Neuronal stem cell (in vitro differentiated cells): ENCODE data around the gene VPS50.

ENCODE experiments used
- DNase-seq: peaks from one replicate; pipeline ENCODE4 v3.0.0-alpha.2; 2013; ENCODE audit warnings: low spot score
- H2AFZ ChIP-seq: one replicate; pipeline ENCODE4 v1.6.1; 2013; ENCODE audit warnings: mild to moderate bottlenecking, low read length, inconsistent platforms
- H2AK5ac ChIP-seq: 2 replicates; pipeline ENCODE4 v1.6.1; 2013; ENCODE audit warnings: low read depth, mild to moderate bottlenecking, inconsistent platforms, low read length, moderate library complexity, mixed read lengths
- H2BK120ac ChIP-seq: 2 replicates; pipeline ENCODE4 v1.6.1; 2013; ENCODE audit warnings: low read depth, mild to moderate bottlenecking, inconsistent platforms, low read length, moderate library complexity, mixed read lengths
- H2BK12ac ChIP-seq: one replicate; pipeline ENCODE4 v1.6.1; 2013; ENCODE audit warnings: low read length, inconsistent platforms
- H2BK15ac ChIP-seq: 2 replicates; pipeline ENCODE4 v1.6.1; 2013; ENCODE audit warnings: mild to moderate bottlenecking, low read length, inconsistent platforms, mixed read lengths
- H2BK5ac ChIP-seq: one replicate; pipeline ENCODE4 v1.6.1; 2013; ENCODE audit warnings: inconsistent platforms, mild to moderate bottlenecking, low read length, moderate library complexity
- H3K14ac ChIP-seq: one replicate; pipeline ENCODE4 v1.6.1; 2013; ENCODE audit warnings: low read length, inconsistent platforms
- H3K18ac ChIP-seq: 2 replicates; pipeline ENCODE4 v1.6.1; 2013; ENCODE audit warnings: low read length, inconsistent platforms
- H3K23ac ChIP-seq: 2 replicates; pipeline ENCODE4 v1.6.1; 2013; ENCODE audit warnings: low read depth, mild to moderate bottlenecking, mixed read lengths, low read length, inconsistent platforms; ENCODE audit not compliant: poor library complexity
- H3K27ac ChIP-seq: replicated peaks from 3 replicates; pipeline ENCODE4 v1.5.1; 2013; ENCODE audit warnings: low read length, inconsistent platforms
- H3K27me3 ChIP-seq, 3 experiments: 2 replicates each; pipeline ENCODE4 v1.6.1; 2013; ENCODE audit warnings: low read length in 3 of 3, mild to moderate bottlenecking in 2 of 3, inconsistent platforms in 1 of 3, low read depth in 1 of 3, mixed read lengths in 1 of 3, moderate library complexity in 1 of 3; ENCODE audit not compliant: control insufficient read depth in 3 of 3, insufficient read depth in 3 of 3
- H3K36me3 ChIP-seq, 2 donors: replicated peaks in 1 of 2; 2 replicates each; pipeline ENCODE4 v1.6.1; 2013; ENCODE audit warnings: low read length in 2 of 2; ENCODE audit not compliant: control insufficient read depth in 2 of 2, insufficient read depth in 2 of 2
- H3K4ac ChIP-seq: 2 replicates; pipeline ENCODE4 v1.6.1; 2013; ENCODE audit warnings: inconsistent platforms, mild to moderate bottlenecking, low read length, moderate library complexity
- H3K4me1 ChIP-seq, 2 donors: 1 replicate in 1 of 2; 2 replicates in 1 of 2; pipeline ENCODE4 v1.6.1; 2013; ENCODE audit warnings: low read length in 2 of 2, low read depth in 1 of 2; ENCODE audit not compliant: control insufficient read depth in 2 of 2, insufficient read depth in 1 of 2
- H3K4me2 ChIP-seq: one replicate; pipeline ENCODE4 v1.6.1; 2013; ENCODE audit warnings: mild to moderate bottlenecking, low read length, inconsistent platforms; ENCODE audit not compliant: insufficient read depth, poor library complexity, severe bottlenecking
- H3K4me3 ChIP-seq, 2 donors: 2 replicates each; pipeline ENCODE4 v1.5.1; 2013; ENCODE audit warnings: low read length in 2 of 2, mild to moderate bottlenecking in 2 of 2, inconsistent platforms in 1 of 2, moderate library complexity in 1 of 2
- H3K79me1 ChIP-seq: one replicate; pipeline ENCODE4 v1.6.1; 2013; ENCODE audit warnings: low read depth, mild to moderate bottlenecking, inconsistent platforms, low read length, moderate library complexity
- H3K9ac ChIP-seq: one replicate; pipeline ENCODE4 v1.6.1; 2013; ENCODE audit warnings: mild to moderate bottlenecking, low read depth, low read length, inconsistent platforms; ENCODE audit not compliant: poor library complexity
- H3K9me3 ChIP-seq, 2 donors: replicated peaks in 1 of 2; 2 replicates each; pipeline versions ENCODE3 to v1.6.1; 2013; ENCODE audit warnings: low read length in 2 of 2, mild to moderate bottlenecking in 2 of 2, inconsistent platforms in 1 of 2, low read depth in 1 of 2, mixed read lengths in 1 of 2, moderate library complexity in 1 of 2; ENCODE audit not compliant: control insufficient read depth in 2 of 2, insufficient read depth in 1 of 2
- H4K8ac ChIP-seq: one replicate; pipeline ENCODE4 v1.6.1; 2013; ENCODE audit warnings: low read depth, mild to moderate bottlenecking, inconsistent platforms, low read length, moderate library complexity
- H4K91ac ChIP-seq: one replicate; pipeline ENCODE4 v1.6.1; 2013; ENCODE audit warnings: low read length, low read depth, mild to moderate bottlenecking, inconsistent platforms; ENCODE audit not compliant: poor library complexity
- WGBS, 2 donors: extraction: QIAGEN DNeasy Blood & Tissue Kit; methylation state at CpG; one replicate each; pipeline ENCODE4 v1.1.7; 2013; ENCODE audit warnings: missing lambda C conversion rate in 2 of 2, mixed read lengths in 1 of 2; ENCODE audit not compliant: insufficient read length in 2 of 2, insufficient replicate concordance in 1 of 2; ENCODE audit errors: extremely low coverage in 2 of 2; 5-methylcytosine and 5-hydroxymethylcytosine counted together

VPS50 gene

GRCh38 chr7:93399642-93400041 is 167.5 kb downstream of the VPS50 start:
- Histone ChIP-seq H3K36me3 (no peaks in the 10 kb centered on the region), H2AK5ac (no peak overlapping the region), H2BK120ac (no peak overlapping the region), H3K23ac (no peak overlapping the region), H3K79me1 (no peaks in the 10 kb centered on the region), H3K9ac (no peak overlapping the region), H3K4me2 (no peak overlapping the region), H4K91ac (no peak overlapping the region), H3K14ac (no peak overlapping the region), H2BK15ac (no peak overlapping the region), H4K8ac (no peak overlapping the region), H3K27me3 (no peaks in the 10 kb centered on the region), H2AFZ (no peak overlapping the region), H3K27ac (no peak overlapping the region), H2BK5ac (no peak overlapping the region), H2BK12ac (no peak overlapping the region), H3K4ac (no peak overlapping the region), H3K9me3 (no peaks in the 10 kb centered on the region), H3K18ac (no peak overlapping the region), H3K4me1 (no peaks in the 10 kb centered on the region), H3K4me3 (no peak overlapping the region)
- no peak for DNase-seq
- 100% methylated on average over 1 of the region's 3 CpGs for WGBS, 2 donors

GRCh38 chr7:93402944-93403343 is 170.8 kb downstream of the VPS50 start:
- Histone ChIP-seq H3K79me1 (no peaks in the 10 kb centered on the region), H3K27me3 (no peaks in the 10 kb centered on the region), H2AFZ (no peak overlapping the region), H2BK15ac (no peak overlapping the region), H3K36me3 (no peaks in the 10 kb centered on the region), H3K4me1 (no peaks in the 10 kb centered on the region), H3K9me3 (peaks cover 3 to 7% of the 10 kb centered on the region in 2 donors), H2AK5ac (no peak overlapping the region), H2BK12ac (no peak overlapping the region), H4K91ac (no peak overlapping the region), H3K9ac (no peak overlapping the region), H3K4me3 (no peak overlapping the region), H2BK120ac (no peak overlapping the region), H3K18ac (no peak overlapping the region), H2BK5ac (no peak overlapping the region), H3K14ac (no peak overlapping the region), H4K8ac (no peak overlapping the region), H3K27ac (no peak overlapping the region), H3K4me2 (no peak overlapping the region), H3K4ac (no peak overlapping the region), H3K23ac (no peak overlapping the region)
- DNase-seq: no peak
- WGBS, 2 donors: no CpG with 5 or more reads among the region's 5 CpGs

- H2AK5ac ChIP-seq: no peak overlapping the region
- H3K4me2 ChIP-seq: no peak overlapping the region
- H2BK5ac ChIP-seq: no peak overlapping the region
- H2BK15ac ChIP-seq: no peak overlapping the region
- DNase-seq: no peak
- H3K27me3 ChIP-seq: no peaks in the 10 kb centered on the region
- H3K79me1 ChIP-seq: no peaks in the 10 kb centered on the region
- H4K8ac ChIP-seq: no peak overlapping the region
- no CpG with 5 or more reads among the region's 5 CpGs for WGBS, 2 donors
- H3K14ac ChIP-seq: no peak overlapping the region
- H3K9ac ChIP-seq: no peak overlapping the region
- H3K18ac ChIP-seq: no peak overlapping the region
- H3K4me1 ChIP-seq: no peaks in the 10 kb centered on the region
- H2BK12ac ChIP-seq: no peak overlapping the region
- no peak overlapping the region for H4K91ac ChIP-seq
- H3K9me3 ChIP-seq: peaks cover 3 to 7% of the 10 kb centered on the region in 2 donors
- H3K27ac ChIP-seq: no peak overlapping the region
- no peak overlapping the region for H2BK120ac ChIP-seq
- no peak overlapping the region for H3K4ac ChIP-seq
- H3K23ac ChIP-seq: no peak overlapping the region
- H3K4me3 ChIP-seq: no peak overlapping the region
- H3K36me3 ChIP-seq: no peaks in the 10 kb centered on the region
- peak overlapping the region; percentile 78 for H2AFZ ChIP-seq
Measured at GRCh38 chr7:93407239-93407638, 175.1 kb downstream of the VPS50 start.

GRCh38 chr7:93409324-93409723 is 177.2 kb downstream of the VPS50 start:
- DNase-seq: no peak
- H2BK15ac ChIP-seq: no peak overlapping the region
- WGBS, 2 donors: no CpG with 5 or more reads among the region's 3 CpGs

More at GRCh38 chr7:93409324-93409723, 177.2 kb downstream of the VPS50 start:
- Histone ChIP-seq H3K9ac (no peak overlapping the region), H3K36me3 (no peaks in the 10 kb centered on the region), H3K4me2 (no peak overlapping the region), H2BK5ac (no peak overlapping the region), H3K14ac (no peak overlapping the region), H4K91ac (no peak overlapping the region), H3K27me3 (no peaks in the 10 kb centered on the region), H2AFZ (no peak overlapping the region), H3K23ac (no peak overlapping the region), H3K27ac (no peak overlapping the region), H3K4me1 (no peaks in the 10 kb centered on the region), H2AK5ac (no peak overlapping the region), H4K8ac (no peak overlapping the region), H2BK12ac (no peak overlapping the region), H3K9me3 (peaks cover 3 to 7% of the 10 kb centered on the region in 2 donors), H3K79me1 (no peaks in the 10 kb centered on the region), H2BK120ac (no peak overlapping the region), H3K4ac (no peak overlapping the region), H3K4me3 (no peak overlapping the region), H3K18ac (no peak overlapping the region)
